Astrocyte (in vitro differentiated cells and primary cell): ENCODE results near the gene GRIP1. TPM values are rescaled to one million over a fixed set of nuclear protein-coding genes. Genes with fewer than 3 reads are reported as not detected.

Experiments used
- DNase-seq: peaks from one replicate; pipeline ENCODE4 v3.0.0-alpha.2; 2010; ENCODE audit warnings: low read depth
- FAIRE-seq: peaks from 2 replicates; lab custom pipeline; 2011; peaks lifted over from hg19 to GRCh38; lab: Jason Lieb, UNC
- H2AFZ ChIP-seq: 2 replicates; pipeline ENCODE4 v1.6.0; 2012; ENCODE audit warnings: low read depth, low read length, inconsistent platforms
- H3K27ac ChIP-seq: 2 replicates; pipeline ENCODE4 v1.5.1; 2011; ENCODE audit warnings: low read depth, low read length, inconsistent platforms
- H3K27me3 ChIP-seq: 2 replicates; pipeline ENCODE4 v1.6.0; 2011; ENCODE audit warnings: low read length, inconsistent platforms; ENCODE audit not compliant: insufficient read depth
- H3K36me3 ChIP-seq: 2 replicates; pipeline ENCODE4 v1.5.1; 2011; ENCODE audit warnings: low read length, inconsistent platforms; ENCODE audit not compliant: insufficient read depth
- H3K4me1 ChIP-seq: 2 replicates; pipeline ENCODE4 v1.5.1; 2011; ENCODE audit warnings: low read length, inconsistent platforms; ENCODE audit not compliant: insufficient read depth
- H3K4me2 ChIP-seq: 2 replicates; pipeline ENCODE4 v1.6.0; 2012; ENCODE audit warnings: low read length, inconsistent platforms
- H3K4me3 ChIP-seq: 2 replicates; pipeline ENCODE4 v1.5.1; 2011; ENCODE audit warnings: low read depth, mild to moderate bottlenecking, low read length, inconsistent platforms; ENCODE audit not compliant: insufficient read depth
- H3K79me2 ChIP-seq: 2 replicates; pipeline ENCODE4 v1.6.0; 2012; ENCODE audit warnings: mild to moderate bottlenecking, low read length, inconsistent platforms; ENCODE audit not compliant: insufficient read depth
- H3K9ac ChIP-seq: 2 replicates; pipeline ENCODE4 v1.6.0; 2012; ENCODE audit warnings: mild to moderate bottlenecking, low read length, inconsistent platforms
- H3K9me3 ChIP-seq: 2 replicates; pipeline ENCODE4 v1.5.1; 2012; ENCODE audit warnings: low read depth, mild to moderate bottlenecking, low read length, inconsistent platforms; ENCODE audit not compliant: insufficient read depth
- H4K20me1 ChIP-seq: 2 replicates; pipeline ENCODE4 v1.6.0; 2012; ENCODE audit warnings: low read length, inconsistent platforms; ENCODE audit not compliant: insufficient read depth
- H3K27ac Mint-ChIP-seq: one replicate; pipeline ENCODE4 v1.8.0; 2021; ENCODE audit warnings: mild to moderate bottlenecking, mixed read lengths; ENCODE audit not compliant: unreplicated experiment
- H3K27me3 Mint-ChIP-seq: one replicate; pipeline ENCODE4 v1.8.0; 2021; ENCODE audit warnings: low read depth, mixed read lengths; ENCODE audit not compliant: unreplicated experiment
- H3K36me3 Mint-ChIP-seq: one replicate; pipeline ENCODE4 v1.8.0; 2021; ENCODE audit warnings: low read depth, mixed read lengths; ENCODE audit not compliant: unreplicated experiment
- H3K4me1 Mint-ChIP-seq: one replicate; pipeline ENCODE4 v1.8.0; 2021; ENCODE audit warnings: low read depth, mixed read lengths; ENCODE audit not compliant: unreplicated experiment
- H3K4me3 Mint-ChIP-seq: one replicate; pipeline ENCODE4 v1.8.0; 2021; ENCODE audit warnings: mild to moderate bottlenecking, moderate library complexity, mixed read lengths; ENCODE audit not compliant: unreplicated experiment
- H3K9me3 Mint-ChIP-seq: one replicate; pipeline ENCODE4 v1.8.0; 2021; ENCODE audit warnings: mild to moderate bottlenecking, mixed read lengths; ENCODE audit not compliant: unreplicated experiment
- EZH2 ChIP-seq: IDR thresholded peaks from 2 replicates; pipeline ENCODE4 v1.6.1; 2012; ENCODE audit warnings: mild to moderate bottlenecking, low read length, inconsistent platforms; ENCODE audit not compliant: insufficient read depth
- total RNA-seq: library from RNA; stranded (reverse); gene quantifications from 2 replicates; pipeline ENCODE4 v1.2.1, GENCODE V29; 2021
- TF ChIP-seq, protein P1 (sequence below): IDR thresholded peaks from 2 replicates; pipeline ENCODE4 v1.5.1; 2011; ENCODE audit warnings: low read depth, mild to moderate bottlenecking, inconsistent platforms, low read length, moderate library complexity; ENCODE audit not compliant: insufficient read depth

Gene GRIP1
- total RNA-seq, 1 donor from 2014 or later: 16.7 TPM

DNA sequence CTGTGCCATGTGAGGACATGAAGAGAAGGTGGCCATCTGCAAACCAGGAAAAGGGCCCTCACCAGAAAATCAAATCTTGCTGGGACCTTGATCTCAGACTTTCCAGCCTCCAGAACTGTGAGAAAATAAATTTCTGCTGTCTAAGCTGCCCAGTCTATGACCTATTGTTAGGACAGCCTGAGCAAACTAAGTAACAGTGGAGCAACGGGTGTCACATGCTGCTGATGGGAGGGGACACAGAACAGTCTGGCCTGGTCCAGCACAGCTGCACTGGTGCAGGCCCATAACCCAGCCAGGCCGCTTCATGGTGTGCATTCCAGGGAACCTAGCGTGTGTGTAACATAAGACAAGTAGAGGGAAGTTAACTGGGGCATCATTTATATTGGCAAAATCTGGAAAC lies 42.1 kb downstream of the GRIP1 start:
- no peak overlapping the region for H3K4me3 Mint-ChIP-seq
- Histone ChIP-seq H3K9me3 (no peaks in the 10 kb centered on the region), H3K4me3 (no peak overlapping the region), H3K27me3 (no peaks in the 10 kb centered on the region), H3K4me1 (no peaks in the 10 kb centered on the region), H2AFZ (no peak overlapping the region), H3K36me3 (no peaks in the 10 kb centered on the region), H3K4me2 (no peak overlapping the region), H3K79me2 (no peaks in the 10 kb centered on the region), H3K9ac (no peak overlapping the region), H4K20me1 (no peaks in the 10 kb centered on the region), H3K27ac (no peak overlapping the region)
- DNase-seq (no peak), FAIRE-seq (no peak)
- no peak overlapping the region for H3K27ac Mint-ChIP-seq
- H3K9me3 Mint-ChIP-seq: no peaks in the 10 kb centered on the region
- H3K4me1 Mint-ChIP-seq: peaks cover 12% of the 10 kb centered on the region
- H3K27me3 Mint-ChIP-seq: no peaks in the 10 kb centered on the region
- no peaks in the 10 kb centered on the region for H3K36me3 Mint-ChIP-seq
- TF ChIP-seq EZH2: no peak
- TF ChIP-seq, protein P1, sequence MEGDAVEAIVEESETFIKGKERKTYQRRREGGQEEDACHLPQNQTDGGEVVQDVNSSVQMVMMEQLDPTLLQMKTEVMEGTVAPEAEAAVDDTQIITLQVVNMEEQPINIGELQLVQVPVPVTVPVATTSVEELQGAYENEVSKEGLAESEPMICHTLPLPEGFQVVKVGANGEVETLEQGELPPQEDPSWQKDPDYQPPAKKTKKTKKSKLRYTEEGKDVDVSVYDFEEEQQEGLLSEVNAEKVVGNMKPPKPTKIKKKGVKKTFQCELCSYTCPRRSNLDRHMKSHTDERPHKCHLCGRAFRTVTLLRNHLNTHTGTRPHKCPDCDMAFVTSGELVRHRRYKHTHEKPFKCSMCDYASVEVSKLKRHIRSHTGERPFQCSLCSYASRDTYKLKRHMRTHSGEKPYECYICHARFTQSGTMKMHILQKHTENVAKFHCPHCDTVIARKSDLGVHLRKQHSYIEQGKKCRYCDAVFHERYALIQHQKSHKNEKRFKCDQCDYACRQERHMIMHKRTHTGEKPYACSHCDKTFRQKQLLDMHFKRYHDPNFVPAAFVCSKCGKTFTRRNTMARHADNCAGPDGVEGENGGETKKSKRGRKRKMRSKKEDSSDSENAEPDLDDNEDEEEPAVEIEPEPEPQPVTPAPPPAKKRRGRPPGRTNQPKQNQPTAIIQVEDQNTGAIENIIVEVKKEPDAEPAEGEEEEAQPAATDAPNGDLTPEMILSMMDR: no peak

DNA sequence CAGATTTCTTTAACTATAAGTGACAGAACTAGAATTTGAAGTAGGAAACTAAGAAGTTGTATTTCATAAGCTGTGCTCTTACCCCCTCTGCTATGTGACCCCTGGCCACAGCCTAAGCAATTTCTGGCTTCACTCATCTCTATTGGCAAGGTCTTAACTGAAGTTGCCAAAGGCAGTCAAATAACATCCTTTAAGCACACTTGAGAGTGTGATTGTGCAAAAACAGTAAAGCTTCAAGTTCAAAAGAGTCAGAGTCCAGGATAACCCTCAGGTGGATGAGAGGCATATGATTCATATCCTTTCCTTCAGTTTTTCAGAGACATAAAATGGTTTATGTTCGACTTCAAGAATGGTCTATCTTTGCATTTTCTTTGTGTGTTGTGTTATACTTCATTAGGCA lies 45.2 kb downstream of the GRIP1 start:
- Histone ChIP-seq H3K4me2 (peak overlapping the region; percentile 22), H2AFZ (no peak overlapping the region), H4K20me1 (no peaks in the 10 kb centered on the region), H3K36me3 (no peaks in the 10 kb centered on the region), H3K79me2 (no peaks in the 10 kb centered on the region), H3K9me3 (no peaks in the 10 kb centered on the region), H3K4me3 (no peak overlapping the region), H3K4me1 (no peaks in the 10 kb centered on the region), H3K9ac (no peak overlapping the region), H3K27ac (no peak overlapping the region), H3K27me3 (no peaks in the 10 kb centered on the region)
- TF ChIP-seq, protein P1: no peak
- TF ChIP-seq EZH2: no peak
- DNase-seq (peak; percentile 73), FAIRE-seq (no peak)
- no peak overlapping the region for H3K4me3 Mint-ChIP-seq
- H3K36me3 Mint-ChIP-seq: no peaks in the 10 kb centered on the region
- no peak overlapping the region for H3K27ac Mint-ChIP-seq
- no peaks in the 10 kb centered on the region for H3K27me3 Mint-ChIP-seq
- H3K4me1 Mint-ChIP-seq: peaks cover 16% of the 10 kb centered on the region
- H3K9me3 Mint-ChIP-seq: no peaks in the 10 kb centered on the region

DNA sequence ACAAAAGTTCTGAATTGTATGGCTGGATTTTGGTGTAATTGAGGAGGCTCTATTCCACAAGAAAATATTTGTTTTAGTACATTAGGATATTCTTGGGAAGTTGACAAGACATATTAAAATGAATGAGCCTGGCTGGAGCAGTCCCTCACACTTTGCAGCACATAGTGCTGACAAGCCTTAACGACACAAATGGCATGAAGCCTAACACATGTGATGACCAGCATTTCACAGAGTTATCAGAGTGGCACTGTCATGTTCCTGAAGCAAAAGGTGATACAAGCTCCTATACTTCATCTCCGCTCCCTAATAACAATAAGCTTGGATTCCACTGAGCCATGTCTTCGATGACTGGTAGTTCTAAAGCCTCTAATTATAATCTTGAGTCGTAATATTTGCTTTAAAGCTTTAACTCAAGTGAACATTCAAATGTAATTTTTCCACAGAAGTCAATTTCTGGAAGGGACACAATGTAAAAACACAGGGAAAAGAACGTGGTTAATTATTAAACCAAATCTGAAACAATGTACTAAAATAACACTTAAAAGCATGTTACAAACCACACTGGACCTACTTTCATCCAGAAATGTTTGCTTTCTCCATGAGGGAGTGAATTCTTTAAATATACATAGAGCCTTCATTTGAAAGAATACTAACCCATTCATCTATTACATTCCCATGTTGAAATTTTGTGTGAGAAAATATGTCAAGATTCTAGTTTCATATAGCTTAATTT lies 49.6 kb downstream of the GRIP1 start:
- Histone ChIP-seq H3K36me3 (no peaks in the 10 kb centered on the region), H3K79me2 (no peaks in the 10 kb centered on the region), H3K9me3 (no peaks in the 10 kb centered on the region), H3K27me3 (no peaks in the 10 kb centered on the region), H2AFZ (no peak overlapping the region), H4K20me1 (no peaks in the 10 kb centered on the region), H3K4me2 (no peak overlapping the region), H3K4me1 (no peaks in the 10 kb centered on the region), H3K9ac (no peak overlapping the region), H3K4me3 (no peak overlapping the region), H3K27ac (no peak overlapping the region)
- H3K36me3 Mint-ChIP-seq: no peaks in the 10 kb centered on the region
- H3K27ac Mint-ChIP-seq: no peak overlapping the region
- H3K4me1 Mint-ChIP-seq: peaks cover 23% of the 10 kb centered on the region
- no peaks in the 10 kb centered on the region for H3K9me3 Mint-ChIP-seq
- FAIRE-seq (no peak), DNase-seq (no peak)
- no peaks in the 10 kb centered on the region for H3K27me3 Mint-ChIP-seq
- H3K4me3 Mint-ChIP-seq: no peak overlapping the region
- TF ChIP-seq, protein P1: no peak
- no peak for TF ChIP-seq EZH2
